Dermis blood vessel endothelial cell (primary cell): ENCODE results near the gene MAML2. TPM values are rescaled to one million over a fixed set of nuclear protein-coding genes. Genes with fewer than 3 reads are reported as not detected.

Source experiments
- DNase-seq: peaks from one replicate; pipeline ENCODE4 v3.0.0; 2010
- total RNA-seq: library from RNA; depleted of rRNA; stranded (reverse); fragments of >200 nt; gene quantifications from 2 replicates; pipeline ENCODE4 v1.2.3, GENCODE V29; 2014

The MAML2 gene
- total RNA-seq, 1 donor from 2014 or later: 6.3 TPM

- no peak for DNase-seq
Observed at GRCh38 chr11:95931916-95932315, 411.1 kb downstream of the MAML2 start.

GRCh38 chr11:95930948-95931347 is 412.0 kb downstream of the MAML2 start:
- no peak for DNase-seq

GRCh38 chr11:95926726-95927125 is 416.3 kb downstream of the MAML2 start:
- no peak for DNase-seq

Other genes with a start within 250 kb of the MAML2 start
- 24.2 and 34.9 TPM in 2 replicates for gene CCDC82, start 46.7 kb upstream of the MAML2 start, total RNA-seq
- 11.2 and 12.1 TPM in 2 replicates for gene JRKL, start 46.8 kb upstream of the MAML2 start, total RNA-seq